Mesothelial cell of epicardium (in vitro differentiated cells): Measurements from ENCODE around the gene R3HDM4. TPM values are rescaled to one million over a fixed set of nuclear protein-coding genes. Genes with fewer than 3 reads are reported as not detected.
"Not testable (repeated sequence)": the region's sequence is repeated elsewhere in the genome, so short reads cannot be mapped to it uniquely, and the experiment has no call there.

Experiments
- DNase-seq, 2 experiments: peaks; one replicate each; pipeline ENCODE4 v3.0.0; 2021; ENCODE audit warnings: low spot score in 2 of 2; ENCODE audit not compliant: unreplicated experiment in 2 of 2
- H3K27ac Mint-ChIP-seq: 2 replicates; pipeline ENCODE4 v1.8.0; 2021; ENCODE audit warnings: mixed read lengths
- H3K27me3 Mint-ChIP-seq: 2 replicates; pipeline ENCODE4 v1.8.0; 2021; ENCODE audit warnings: low read depth, mixed read lengths
- H3K36me3 Mint-ChIP-seq: 2 replicates; pipeline ENCODE4 v1.8.0; 2021; ENCODE audit warnings: mixed read lengths
- H3K4me1 Mint-ChIP-seq: 2 replicates; pipeline ENCODE4 v1.8.0; 2021; ENCODE audit warnings: mixed read lengths
- H3K4me3 Mint-ChIP-seq: 2 replicates; pipeline ENCODE4 v1.8.0; 2021; ENCODE audit warnings: mild to moderate bottlenecking, moderate library complexity, mixed read lengths
- H3K9me3 Mint-ChIP-seq: 2 replicates; pipeline ENCODE4 v1.8.0; 2021; ENCODE audit warnings: mixed read lengths
- total RNA-seq: library from RNA; stranded (reverse); gene quantifications from 3 replicates; pipeline ENCODE4 v1.2.1, GENCODE V29; 2021
- TF ChIP-seq, protein P1 (sequence below): fragments of 200-600 bp; sonication (generic); IDR thresholded peaks from one replicate; pipeline ENCODE4 v1.5.0; 2021; ENCODE audit warnings: antibody characterized with exemption; ENCODE audit not compliant: unreplicated experiment

The R3HDM4 gene
- total RNA-seq, 1 donor from 2014 or later = 50.5 TPM

DNA sequence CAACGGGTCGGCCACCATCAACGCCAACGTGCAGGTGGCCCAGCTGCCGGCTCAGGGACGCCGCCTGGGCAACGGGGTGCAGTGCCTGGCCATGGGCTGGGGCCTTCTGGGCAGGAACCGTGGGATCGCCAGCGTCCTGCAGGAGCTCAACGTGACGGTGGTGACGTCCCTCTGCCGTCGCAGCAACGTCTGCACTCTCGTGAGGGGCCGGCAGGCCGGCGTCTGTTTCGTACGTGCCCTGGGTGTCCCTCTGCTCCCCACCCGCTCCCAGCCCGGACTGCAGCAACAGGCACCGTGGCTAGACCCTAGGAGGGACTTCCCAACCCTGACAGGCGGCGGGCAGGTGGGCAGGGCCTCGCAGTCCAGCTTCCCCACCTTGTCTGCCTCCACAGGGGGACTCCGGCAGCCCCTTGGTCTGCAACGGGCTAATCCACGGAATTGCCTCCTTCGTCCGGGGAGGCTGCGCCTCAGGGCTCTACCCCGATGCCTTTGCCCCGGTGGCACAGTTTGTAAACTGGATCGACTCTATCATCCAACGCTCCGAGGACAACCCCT lies 57.4 kb downstream of the R3HDM4 start:
- H3K27me3 Mint-ChIP-seq = peaks cover 14% of the 10 kb centered on the region
- no peak overlapping the region for H3K27ac Mint-ChIP-seq
- H3K4me1 Mint-ChIP-seq = no peaks in the 10 kb centered on the region
- no peak overlapping the region for H3K4me3 Mint-ChIP-seq
- H3K36me3 Mint-ChIP-seq = no peaks in the 10 kb centered on the region
- no peaks in the 10 kb centered on the region for H3K9me3 Mint-ChIP-seq
- DNase-seq = no peak
- TF ChIP-seq, protein P1, sequence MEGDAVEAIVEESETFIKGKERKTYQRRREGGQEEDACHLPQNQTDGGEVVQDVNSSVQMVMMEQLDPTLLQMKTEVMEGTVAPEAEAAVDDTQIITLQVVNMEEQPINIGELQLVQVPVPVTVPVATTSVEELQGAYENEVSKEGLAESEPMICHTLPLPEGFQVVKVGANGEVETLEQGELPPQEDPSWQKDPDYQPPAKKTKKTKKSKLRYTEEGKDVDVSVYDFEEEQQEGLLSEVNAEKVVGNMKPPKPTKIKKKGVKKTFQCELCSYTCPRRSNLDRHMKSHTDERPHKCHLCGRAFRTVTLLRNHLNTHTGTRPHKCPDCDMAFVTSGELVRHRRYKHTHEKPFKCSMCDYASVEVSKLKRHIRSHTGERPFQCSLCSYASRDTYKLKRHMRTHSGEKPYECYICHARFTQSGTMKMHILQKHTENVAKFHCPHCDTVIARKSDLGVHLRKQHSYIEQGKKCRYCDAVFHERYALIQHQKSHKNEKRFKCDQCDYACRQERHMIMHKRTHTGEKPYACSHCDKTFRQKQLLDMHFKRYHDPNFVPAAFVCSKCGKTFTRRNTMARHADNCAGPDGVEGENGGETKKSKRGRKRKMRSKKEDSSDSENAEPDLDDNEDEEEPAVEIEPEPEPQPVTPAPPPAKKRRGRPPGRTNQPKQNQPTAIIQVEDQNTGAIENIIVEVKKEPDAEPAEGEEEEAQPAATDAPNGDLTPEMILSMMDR = no peak

DNA sequence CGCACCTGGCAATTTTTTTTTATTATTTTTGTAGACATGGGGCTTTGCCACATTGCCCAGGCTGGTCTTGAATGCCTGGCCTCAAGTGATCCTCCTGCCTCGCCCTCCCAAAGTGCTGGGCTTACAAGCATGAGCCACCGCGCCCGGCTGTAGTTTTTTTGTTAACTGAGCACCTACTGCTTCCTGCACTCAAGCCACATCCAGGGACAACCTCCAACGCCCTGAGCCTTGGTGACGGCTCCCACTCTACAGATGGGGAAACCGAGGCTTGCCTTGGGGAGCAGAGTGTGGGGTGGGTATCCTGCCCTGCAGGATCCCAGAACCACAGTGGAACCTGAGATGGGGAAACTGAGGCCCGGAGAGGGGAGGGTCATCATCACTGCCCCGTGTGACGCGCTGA lies 57.9 kb downstream of the R3HDM4 start:
- DNase-seq = no peak
- Mint-ChIP-seq H3K9me3 (no peaks in the 10 kb centered on the region), H3K4me1 (no peaks in the 10 kb centered on the region), H3K4me3 (no peak overlapping the region), H3K27me3 (peaks cover 14% of the 10 kb centered on the region), H3K36me3 (no peaks in the 10 kb centered on the region), H3K27ac (no peak overlapping the region)
- TF ChIP-seq, protein P1 = no peak

DNA sequence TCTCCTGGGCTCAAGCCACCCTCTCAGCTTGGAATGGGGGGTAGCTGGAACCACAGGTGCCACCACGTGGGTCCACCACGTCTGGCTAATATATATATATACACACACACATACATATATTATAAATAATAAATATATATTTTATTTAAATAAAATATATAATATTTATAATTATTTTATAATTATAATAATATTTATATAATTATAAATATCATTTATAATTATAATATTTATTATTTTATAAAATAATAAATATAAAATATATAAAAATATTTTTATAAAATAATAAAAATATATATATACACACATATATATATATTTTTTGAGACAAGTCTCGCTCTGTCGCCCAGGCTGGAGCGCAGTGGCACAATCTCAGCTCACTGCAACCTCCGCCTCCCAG lies 58.5 kb downstream of the R3HDM4 start:
- Mint-ChIP-seq H3K9me3 (no peaks in the 10 kb centered on the region), H3K4me3 (no peak overlapping the region), H3K27me3 (peaks cover 8% of the 10 kb centered on the region), H3K27ac (no peak overlapping the region), H3K4me1 (no peaks in the 10 kb centered on the region), H3K36me3 (no peaks in the 10 kb centered on the region)
- TF ChIP-seq, protein P1 = no peak
- no peak for DNase-seq

DNA sequence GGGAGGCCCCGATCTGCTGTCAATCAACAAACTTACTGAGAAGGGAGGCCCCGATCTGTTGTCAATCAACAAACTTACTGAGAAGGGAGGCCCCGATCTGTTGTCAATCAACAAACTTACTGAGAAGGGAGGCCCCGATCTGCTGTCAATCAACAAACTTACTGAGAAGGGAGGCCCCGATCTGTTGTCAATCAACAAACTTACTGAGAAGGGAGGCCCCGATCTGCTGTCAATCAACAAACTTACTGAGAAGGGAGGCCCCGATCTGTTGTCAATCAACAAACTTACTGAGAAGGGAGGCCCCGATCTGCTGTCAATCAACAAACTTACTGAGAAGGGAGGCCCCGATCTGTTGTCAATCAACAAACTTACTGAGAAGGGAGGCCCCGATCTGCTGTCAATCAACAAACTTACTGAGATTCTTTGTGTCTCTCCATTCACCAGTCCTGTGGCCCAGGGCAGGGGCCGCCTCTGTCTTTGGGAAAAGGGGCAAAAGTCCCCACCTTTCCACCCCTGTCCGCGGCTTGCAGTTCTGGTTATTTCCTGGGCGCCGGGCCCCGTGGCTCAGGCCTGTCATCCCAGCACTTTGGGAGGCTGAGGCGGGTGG lies 59.3 kb downstream of the R3HDM4 start:
- H3K9me3 Mint-ChIP-seq, H3K4me3 Mint-ChIP-seq, H3K27me3 Mint-ChIP-seq, H3K27ac Mint-ChIP-seq, H3K36me3 Mint-ChIP-seq, H3K4me1 Mint-ChIP-seq, DNase-seq: not testable (repeated sequence)

DNA sequence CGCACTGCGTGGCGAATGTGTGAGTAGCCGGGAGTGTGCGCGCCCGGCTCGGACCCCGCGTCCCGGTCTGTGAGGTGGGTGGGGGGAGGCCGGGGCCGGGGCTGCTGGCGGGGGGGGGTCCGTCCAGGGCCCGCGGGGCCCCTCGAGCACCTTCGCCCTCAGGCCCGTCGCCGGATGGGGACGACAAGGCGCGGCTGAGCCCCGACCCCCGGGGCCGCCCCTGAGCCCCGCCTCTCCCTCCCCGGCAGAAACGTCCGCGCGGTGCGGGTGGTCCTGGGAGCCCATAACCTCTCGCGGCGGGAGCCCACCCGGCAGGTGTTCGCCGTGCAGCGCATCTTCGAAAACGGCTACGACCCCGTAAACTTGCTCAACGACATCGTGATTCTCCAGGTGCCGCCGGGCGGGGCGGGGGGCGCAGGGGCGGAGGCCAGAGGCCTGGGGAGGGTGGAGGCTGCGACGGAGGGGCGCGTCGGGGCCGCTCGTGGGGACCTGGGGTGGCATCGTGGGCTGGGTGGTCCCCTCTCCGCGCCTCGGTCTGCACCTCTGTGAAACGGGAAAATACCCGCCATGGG lies 59.9 kb downstream of the R3HDM4 start:
- H3K36me3 Mint-ChIP-seq = no peaks in the 10 kb centered on the region
- H3K27ac Mint-ChIP-seq = no peak overlapping the region
- no peaks in the 10 kb centered on the region for H3K4me1 Mint-ChIP-seq
- H3K9me3 Mint-ChIP-seq = no peaks in the 10 kb centered on the region
- H3K4me3 Mint-ChIP-seq = no peak overlapping the region
- H3K27me3 Mint-ChIP-seq = peaks cover 2% of the 10 kb centered on the region
- TF ChIP-seq, protein P1 = no peak
- DNase-seq = no peak

DNA sequence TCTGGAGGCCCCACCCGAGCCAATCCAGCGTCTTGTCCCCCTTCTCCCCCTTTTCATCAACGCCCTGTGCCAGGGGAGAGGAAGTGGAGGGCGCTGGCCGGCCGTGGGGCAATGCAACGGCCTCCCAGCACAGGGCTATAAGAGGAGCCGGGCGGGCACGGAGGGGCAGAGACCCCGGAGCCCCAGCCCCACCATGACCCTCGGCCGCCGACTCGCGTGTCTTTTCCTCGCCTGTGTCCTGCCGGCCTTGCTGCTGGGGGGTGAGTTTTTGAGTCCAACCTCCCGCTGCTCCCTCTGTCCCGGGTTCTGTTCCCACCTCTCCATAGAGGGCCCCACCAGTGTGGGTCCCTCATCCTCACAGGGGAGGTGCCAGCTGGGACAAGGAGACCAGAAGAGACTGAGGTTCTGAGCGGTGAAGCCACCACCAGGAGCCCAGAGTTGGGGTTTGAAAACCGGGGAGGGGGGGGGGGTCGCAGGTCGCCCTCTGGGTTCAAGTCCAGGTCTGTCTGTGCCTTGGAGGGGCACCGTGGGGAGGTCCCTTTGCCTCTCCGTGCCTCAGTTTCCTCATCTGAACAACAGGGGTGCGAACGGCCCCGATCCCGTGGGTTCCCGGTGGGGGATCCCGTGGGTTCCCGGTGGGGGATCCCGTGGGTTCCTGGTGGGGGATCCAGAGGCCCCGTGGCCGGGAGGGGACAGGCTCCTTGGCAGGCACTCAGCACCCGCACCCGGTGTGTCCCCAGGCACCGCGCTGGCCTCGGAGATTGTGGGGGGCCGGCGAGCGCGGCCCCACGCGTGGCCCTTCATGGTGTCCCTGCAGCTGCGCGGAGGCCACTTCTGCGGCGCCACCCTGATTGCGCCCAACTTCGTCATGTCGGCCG lies 60.6 kb downstream of the R3HDM4 start, which contains the start of gene ELANE:
ELANE (plus strand) TSS at position 168 of the 878 bp plus-strand sequence; CDS start at position 194, 26 bp downstream.
- H3K9me3 Mint-ChIP-seq = no peaks in the 10 kb centered on the region
- H3K36me3 Mint-ChIP-seq = no peaks in the 10 kb centered on the region
- H3K27ac Mint-ChIP-seq = no peak within 1 kb of the TSS
- H3K4me3 Mint-ChIP-seq = no peak within 1 kb of the TSS
- no peak for DNase-seq
- TF ChIP-seq, protein P1 = no peak
- H3K4me1 Mint-ChIP-seq = peaks cover 2% of the 10 kb centered on the region
- no peaks in the 10 kb centered on the region for H3K27me3 Mint-ChIP-seq
